HG02973 (cell line): Measurements from ENCODE around the gene PLEKHD1.

Source experiments
- ATAC-seq: cut with Tn5 transposase; IDR thresholded peaks from one replicate; pipeline ENCODE4 v1.9.1; 2021; ENCODE audit warnings: moderate library complexity; ENCODE audit not compliant: unreplicated experiment

Gene PLEKHD1

DNA sequence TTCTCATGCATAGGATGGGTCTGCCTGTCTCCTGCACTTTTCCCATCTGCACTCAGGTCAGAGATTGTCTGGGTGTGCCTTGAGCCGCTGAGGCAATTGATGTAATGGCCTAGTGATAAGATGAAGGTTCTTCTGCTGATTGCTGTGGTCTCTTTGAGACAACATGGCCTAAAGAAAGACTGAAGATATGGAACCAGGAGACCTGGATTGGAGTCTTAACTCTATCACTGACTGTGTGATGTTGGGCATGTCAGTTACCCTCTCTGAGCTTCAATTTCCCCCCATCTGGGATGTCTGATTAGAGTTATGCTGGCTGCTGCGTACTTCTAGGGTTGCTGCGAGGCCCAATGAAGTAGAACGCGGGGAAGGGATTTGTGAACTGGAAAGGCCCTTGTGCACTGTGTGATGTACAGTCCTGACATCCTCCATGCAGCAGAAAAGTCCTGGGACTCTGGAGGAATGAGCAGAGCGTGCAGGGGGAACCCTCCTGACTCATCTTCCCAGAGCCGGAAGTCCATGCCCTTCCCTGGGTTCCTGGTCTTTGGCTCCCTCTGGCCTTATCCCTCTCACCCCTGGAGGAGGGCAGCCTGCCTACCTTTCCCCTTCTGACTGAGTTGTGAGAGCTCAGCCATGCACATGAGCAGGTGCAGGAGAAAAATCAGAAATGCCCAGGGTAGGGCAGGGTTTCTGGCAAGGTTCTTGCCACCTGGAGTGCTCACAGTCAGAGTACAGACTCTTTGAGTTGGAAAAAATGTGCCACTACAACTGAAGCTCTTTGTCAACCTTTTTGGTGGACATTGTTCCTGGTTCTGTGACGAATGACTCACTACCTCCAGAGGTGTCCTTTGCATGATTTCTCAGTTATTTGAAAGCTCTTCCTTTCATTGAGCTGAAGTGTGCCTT is 21.1 kb downstream of the PLEKHD1 start:
- ATAC-seq, result no peak

GRCh38 chr14:69506241-69506595 is 21.7 kb downstream of the PLEKHD1 start:
- no peak for ATAC-seq

DNA sequence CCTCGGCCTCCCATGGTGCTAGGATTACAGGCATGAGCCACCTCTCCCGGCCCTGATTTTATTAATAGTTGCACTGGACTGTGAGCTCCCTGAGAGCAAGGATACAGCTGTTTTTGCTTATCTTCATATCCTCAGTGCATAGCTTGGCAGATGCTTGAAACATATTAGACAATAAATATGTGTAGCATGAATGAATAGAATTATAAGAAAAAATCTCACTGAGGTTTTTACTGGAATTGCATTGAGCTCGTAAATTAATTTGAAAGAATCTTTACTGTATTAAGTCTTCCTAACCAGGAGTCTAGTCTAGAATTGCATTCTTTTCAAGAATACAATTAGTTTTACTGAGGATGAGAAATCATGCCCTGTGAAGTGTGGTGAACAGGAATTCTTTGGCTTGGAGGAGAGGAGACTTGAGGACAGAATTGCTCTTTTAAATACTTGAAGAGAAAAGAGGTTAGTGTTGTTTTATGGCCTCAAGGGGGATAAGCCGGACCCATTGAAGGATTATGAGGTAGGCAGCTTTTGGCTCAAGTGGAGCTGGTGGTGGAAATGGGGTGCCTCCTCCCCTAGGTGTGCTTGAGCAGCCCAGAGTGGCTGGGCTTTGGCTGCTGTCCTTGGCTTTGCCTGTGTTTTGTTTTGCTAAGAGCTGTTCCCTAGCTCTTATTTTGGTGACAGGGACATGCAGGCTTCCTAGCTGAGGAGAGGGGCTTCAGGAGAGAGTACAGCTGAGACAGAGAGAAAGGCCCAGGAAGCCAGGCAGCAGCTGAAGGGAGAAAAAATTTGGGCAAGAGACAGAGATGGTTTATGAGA is 34.0 kb downstream of the PLEKHD1 start:
- no peak for ATAC-seq

DNA sequence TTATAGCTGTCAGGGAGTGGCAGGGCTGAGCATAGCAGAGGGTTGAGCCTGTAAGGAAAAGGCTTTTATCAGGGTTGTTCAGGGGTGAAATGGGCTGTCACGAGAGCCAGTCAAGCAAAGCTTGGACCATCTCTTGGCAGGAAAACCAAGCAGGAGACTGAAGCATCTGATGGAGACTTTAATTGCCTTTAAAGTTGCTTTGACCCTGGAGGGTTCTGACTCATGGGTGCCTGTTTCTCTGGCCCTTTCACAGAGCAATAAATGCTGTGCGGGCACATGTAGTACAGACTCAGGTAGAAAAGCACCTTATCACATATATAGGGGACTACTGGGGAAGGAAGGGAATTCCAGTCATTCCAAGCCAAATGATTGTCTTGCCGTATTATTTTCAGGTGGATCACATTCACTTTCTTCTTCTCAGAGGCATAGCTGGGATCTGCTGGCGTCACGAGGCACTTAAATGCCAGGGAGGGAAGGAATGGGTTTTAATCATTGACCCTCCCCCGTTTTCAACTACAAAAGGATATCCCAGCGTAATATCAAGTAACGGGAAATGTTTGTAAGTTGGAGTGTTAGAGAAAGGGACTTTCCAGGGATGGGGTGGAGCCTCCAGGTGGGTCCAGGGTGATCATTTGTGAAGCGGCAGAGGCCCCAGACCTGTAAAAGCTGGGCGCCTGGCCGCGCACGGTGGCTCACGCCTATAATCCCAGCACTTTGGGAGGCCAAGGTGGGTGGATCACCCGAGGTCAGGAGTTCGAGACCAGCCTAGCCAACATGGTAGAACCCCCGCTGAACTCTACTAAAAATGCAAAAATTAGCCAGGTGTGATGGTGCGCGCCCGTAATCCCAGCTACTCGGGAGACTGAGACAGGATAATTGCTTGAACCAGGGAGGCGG is 34.9 kb downstream of the PLEKHD1 start:
- no peak for ATAC-seq

DNA sequence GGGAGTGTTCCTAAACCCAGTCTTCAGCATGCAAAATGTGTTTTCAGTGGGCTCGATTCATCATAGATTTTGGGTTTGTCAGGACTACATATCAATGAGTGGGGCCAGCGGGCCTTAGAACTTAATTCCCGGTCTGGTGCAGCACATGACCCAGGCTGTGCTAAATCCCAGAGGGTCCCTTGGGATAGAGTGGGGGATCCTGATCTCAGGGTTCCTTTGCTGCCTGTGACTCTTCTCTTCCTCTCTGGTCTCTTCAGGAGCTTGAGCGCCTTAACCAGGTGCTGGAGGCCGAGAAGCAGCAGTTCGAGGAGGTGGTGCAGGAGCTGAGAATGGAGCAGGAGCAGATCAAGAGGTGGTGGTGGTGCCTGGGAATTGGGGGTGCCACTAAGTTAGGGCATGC is 37.5 kb downstream of the PLEKHD1 start:
- no peak for ATAC-seq

DNA sequence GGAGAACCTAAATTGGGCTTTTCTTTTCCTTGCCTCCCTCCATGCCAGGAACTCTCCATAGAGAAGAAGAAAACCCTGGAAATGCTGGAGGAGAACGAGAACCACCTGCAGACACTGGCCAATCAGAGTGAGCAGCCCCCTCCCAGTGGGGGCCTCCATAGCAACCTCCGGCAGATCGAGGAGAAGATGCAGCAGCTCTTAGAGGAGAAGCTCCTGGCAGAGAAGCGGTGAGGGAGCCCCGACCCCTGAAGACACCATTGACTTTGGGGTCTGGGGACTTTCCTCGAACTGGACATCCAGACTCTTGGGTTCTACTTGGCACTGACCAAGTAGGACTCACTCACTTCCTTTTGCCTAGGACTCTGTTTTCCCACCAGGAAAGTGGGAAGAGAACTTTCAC is 41.4 kb downstream of the PLEKHD1 start:
- ATAC-seq, result no peak

- no peak for ATAC-seq
Observed at GRCh38 chr14:69527635-69528034, 43.1 kb downstream of the PLEKHD1 start.

DNA sequence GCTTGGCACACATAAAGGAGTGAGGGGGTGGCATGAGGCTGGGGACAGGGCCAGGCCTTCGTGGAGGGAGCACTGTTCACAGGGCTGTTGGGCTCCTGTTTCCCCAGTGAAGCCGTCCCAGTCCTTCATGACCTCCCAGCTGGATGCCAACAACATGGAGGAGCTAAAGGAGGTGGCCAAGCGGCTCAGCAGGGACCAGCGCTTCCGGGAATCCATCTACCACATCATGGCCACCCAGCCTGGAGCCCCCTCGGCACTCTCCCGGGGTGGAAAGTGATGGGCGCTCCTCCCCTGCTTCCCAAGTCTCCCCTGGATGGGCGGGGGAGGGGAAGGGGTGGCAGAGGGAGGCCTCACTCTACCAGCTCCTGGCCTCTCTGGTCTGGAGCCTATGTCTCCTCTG is 43.6 kb downstream of the PLEKHD1 start:
- ATAC-seq, result no peak

DNA sequence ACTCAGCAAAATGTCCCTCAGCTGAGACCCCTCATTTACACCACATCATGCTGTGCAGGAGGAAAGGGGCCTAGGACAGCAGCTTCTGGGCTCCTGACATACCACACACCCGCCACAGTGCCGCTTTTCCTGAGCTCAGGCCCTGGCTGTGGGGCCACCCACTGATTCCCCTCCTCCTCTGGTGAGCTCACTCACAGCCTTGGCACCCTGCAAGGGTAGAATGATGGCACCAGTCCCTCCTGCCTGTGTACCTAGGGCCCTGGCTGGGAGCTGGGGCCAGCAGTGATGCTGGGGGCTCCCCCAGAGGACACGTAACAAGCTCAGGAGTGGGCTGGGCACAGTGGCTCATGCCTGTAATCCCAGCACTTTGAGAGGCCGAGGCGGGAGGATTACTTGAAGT is 44.4 kb downstream of the PLEKHD1 start:
- no peak for ATAC-seq

GRCh38 chr14:69529563-69529962 is 45.0 kb downstream of the PLEKHD1 start:
- ATAC-seq, result no peak

DNA sequence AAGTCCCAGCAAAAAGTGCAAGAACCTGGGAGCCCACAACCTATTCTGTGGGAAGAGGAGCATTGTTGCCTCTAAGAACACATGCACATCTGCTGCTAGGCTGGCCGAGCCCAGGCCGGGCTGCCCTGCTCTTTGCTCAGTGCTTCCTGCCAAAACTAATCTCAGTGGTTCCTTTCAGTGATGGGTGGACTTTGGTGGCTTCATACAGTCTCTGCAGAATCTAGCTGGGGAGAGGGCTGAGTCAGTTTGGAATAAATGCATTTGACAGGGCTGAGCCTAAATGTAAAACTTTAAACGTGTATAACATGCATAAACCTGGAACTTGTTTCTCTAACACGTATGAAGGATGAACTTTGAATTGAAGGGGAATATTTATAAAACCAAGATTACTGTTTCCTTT is 45.6 kb downstream of the PLEKHD1 start:
- no peak for ATAC-seq

DNA sequence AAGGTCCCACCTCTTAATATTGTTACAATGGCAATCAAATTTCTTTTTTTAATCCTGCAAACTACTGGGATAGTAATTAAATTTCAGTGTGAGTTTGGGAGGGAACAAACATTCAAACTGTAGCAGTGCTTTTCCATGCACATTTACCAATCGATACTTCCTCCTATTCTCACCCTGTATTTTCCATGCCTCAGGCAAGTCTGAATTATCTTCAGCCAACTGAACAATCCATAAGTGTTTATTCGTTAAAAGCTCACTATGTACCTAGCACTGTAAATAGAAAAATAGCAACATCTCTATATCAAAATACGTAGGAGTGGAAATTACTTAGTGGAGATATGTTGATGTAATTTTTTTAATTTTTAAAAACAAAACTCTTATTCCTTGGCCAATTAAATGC is 46.6 kb downstream of the PLEKHD1 start:
- no peak for ATAC-seq

GRCh38 chr14:69532561-69533340 is 48.2 kb downstream of the PLEKHD1 start:
- no peak for ATAC-seq

DNA sequence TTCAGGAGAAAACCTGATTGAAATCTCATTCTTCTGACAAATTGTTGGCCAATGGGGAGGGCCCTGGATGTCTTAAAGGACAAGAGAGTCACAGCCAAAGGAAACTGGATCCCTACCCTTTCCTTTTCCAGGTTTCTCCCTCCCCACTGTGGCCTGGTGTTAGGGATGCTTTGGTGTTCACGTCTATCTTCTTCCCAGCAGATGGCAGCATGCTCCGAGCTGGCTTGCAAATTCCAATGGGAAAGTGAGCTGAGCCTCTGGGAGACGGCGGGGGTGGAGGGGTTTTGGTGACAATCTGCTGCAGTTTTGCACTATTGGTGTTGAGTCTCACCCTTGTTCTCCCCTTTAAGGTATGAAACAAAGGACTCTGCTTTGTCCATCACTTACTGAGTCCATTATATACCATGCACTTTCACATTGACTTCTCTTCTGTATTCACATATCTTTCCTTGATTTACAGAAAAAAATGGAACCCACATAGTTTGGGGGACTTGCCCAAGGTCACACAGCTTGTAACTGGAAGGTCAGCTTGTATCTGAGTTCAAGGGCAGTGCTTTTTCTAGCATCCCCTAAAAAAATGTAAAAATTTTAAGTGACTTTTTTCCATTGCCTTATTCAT is 50.8 kb downstream of the PLEKHD1 start:
- no peak for ATAC-seq

- ATAC-seq, result no peak
Observed at GRCh38 chr14:69536971-69537370, 52.4 kb downstream of the PLEKHD1 start.

DNA sequence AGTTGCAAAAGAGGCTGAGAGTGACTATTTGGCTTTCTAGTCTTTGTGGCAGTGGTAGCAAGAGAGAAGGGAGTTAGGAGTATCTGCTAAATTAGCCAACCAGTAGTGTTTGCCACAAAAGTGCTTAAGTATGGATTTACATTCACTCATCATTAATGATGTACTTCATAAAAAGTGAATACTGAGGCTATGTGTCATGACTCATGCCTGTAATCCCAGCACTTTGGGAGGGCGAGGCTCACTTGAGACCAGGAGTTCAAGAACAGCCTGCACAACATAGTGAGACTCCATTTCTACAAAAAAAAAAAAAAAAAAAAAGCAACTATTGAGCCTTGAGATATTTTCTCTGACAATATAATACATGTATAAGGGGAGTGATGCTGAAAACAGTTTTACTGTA is 53.4 kb downstream of the PLEKHD1 start:
- no peak for ATAC-seq

GRCh38 chr14:69538766-69539165 is 54.2 kb downstream of the PLEKHD1 start:
- no peak for ATAC-seq

- no peak for ATAC-seq
Observed at GRCh38 chr14:69539631-69540410, 55.3 kb downstream of the PLEKHD1 start.

- ATAC-seq, result no peak
Observed at GRCh38 chr14:69540654-69541335, 56.3 kb downstream of the PLEKHD1 start.
